ENCODE measurements around the gene LRRC58. TPM values are rescaled to one million over a fixed set of nuclear protein-coding genes. Genes with fewer than 3 reads are reported as not detected.

Gene LRRC58
- total and polyA plus RNA-seq, 8 donors = 4.6 to 40.4 (median 12.9) TPM

DNA sequence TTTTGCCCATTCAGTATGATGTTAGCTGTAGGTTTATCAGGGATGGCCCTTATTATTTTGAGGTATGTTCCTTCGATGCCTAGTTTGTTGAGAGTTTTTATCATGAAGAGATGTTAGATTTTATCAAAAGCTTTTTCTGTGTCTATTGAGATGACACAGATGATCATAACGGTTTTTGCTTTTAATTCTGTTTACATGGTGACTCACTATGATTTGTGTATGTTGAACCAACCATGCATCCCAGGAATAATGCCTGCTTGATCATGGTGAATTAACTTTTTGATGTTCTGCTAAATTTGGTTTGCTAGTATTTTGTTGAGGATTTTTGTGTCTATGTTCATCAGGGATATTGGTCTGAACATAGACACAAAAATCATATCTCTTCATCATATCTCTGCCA is 72.4 kb downstream of the LRRC58 start:
- Histone ChIP-seq H3K27ac (no peak overlapping the region), H3K9me3 (no peaks in the 10 kb centered on the region), H3K27me3 (no peaks in the 10 kb centered on the region), H3K4me3 (no peak overlapping the region), H3K36me3 (no peaks in the 10 kb centered on the region), H3K4me1 (peaks cover 0 to 13% (median 9%) of the 10 kb centered on the region in 4 donors)
- intact Hi-C loops (cut with DNase I; ENCODE audit: low total_unique reads) = no loop called here
- 56 to 72% (median 64%) methylated on average over 2 of the region's 2 CpGs for WGBS, 5 donors
- no peak for DNase-seq
- TF ChIP-seq EP300 (IDR thresholded peaks at IDR 0.05) = no peak
- no peak for TF ChIP-seq POLR2AphosphoS5 (IDR thresholded peaks at IDR 0.05)
- TF ChIP-seq, protein P1, sequence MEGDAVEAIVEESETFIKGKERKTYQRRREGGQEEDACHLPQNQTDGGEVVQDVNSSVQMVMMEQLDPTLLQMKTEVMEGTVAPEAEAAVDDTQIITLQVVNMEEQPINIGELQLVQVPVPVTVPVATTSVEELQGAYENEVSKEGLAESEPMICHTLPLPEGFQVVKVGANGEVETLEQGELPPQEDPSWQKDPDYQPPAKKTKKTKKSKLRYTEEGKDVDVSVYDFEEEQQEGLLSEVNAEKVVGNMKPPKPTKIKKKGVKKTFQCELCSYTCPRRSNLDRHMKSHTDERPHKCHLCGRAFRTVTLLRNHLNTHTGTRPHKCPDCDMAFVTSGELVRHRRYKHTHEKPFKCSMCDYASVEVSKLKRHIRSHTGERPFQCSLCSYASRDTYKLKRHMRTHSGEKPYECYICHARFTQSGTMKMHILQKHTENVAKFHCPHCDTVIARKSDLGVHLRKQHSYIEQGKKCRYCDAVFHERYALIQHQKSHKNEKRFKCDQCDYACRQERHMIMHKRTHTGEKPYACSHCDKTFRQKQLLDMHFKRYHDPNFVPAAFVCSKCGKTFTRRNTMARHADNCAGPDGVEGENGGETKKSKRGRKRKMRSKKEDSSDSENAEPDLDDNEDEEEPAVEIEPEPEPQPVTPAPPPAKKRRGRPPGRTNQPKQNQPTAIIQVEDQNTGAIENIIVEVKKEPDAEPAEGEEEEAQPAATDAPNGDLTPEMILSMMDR (IDR thresholded peaks at IDR 0.05) = no peak
- TF ChIP-seq POLR2A (IDR thresholded peaks at IDR 0.05) = no peak

DNA sequence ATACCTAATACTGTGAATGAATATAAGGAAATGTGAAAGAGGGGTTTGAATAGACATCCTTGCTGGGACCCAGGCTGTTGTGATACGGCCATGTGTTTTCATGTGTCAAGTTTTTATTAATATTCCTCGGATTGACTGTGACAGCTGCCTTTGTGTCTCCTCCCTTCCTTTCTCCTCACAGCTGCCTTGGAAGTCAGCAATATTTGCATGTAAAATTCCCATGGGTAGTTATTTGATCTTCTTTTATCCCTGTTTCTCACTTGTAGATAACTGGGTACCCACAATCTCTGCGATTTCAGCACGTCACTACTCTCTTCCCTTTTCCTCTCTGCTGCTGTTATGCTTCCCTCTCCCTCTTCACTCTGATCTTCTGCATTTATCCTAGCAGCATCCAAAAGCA is 73.5 kb downstream of the LRRC58 start:
- no peak for DNase-seq
- H3K4me3 ChIP-seq = no peak overlapping the region
- H3K4me1 ChIP-seq = peaks cover 0 to 13% (median 9%) of the 10 kb centered on the region in 4 donors
- 37 to 46% (median 40%) methylated on average over 4 of the region's 4 CpGs for WGBS, 5 donors
- TF ChIP-seq, protein P1 (IDR thresholded peaks at IDR 0.05) = no peak
- TF ChIP-seq EP300 (IDR thresholded peaks at IDR 0.05) (no peak), POLR2AphosphoS5 (IDR thresholded peaks at IDR 0.05) (no peak), POLR2A (IDR thresholded peaks at IDR 0.05) (no peak)
- intact Hi-C loops (cut with DNase I; ENCODE audit: low total_unique reads) = no loop called here
- H3K27me3 ChIP-seq = no peaks in the 10 kb centered on the region
- H3K27ac ChIP-seq = no peak overlapping the region
- H3K36me3 ChIP-seq = no peaks in the 10 kb centered on the region
- no peaks in the 10 kb centered on the region for H3K9me3 ChIP-seq

DNA sequence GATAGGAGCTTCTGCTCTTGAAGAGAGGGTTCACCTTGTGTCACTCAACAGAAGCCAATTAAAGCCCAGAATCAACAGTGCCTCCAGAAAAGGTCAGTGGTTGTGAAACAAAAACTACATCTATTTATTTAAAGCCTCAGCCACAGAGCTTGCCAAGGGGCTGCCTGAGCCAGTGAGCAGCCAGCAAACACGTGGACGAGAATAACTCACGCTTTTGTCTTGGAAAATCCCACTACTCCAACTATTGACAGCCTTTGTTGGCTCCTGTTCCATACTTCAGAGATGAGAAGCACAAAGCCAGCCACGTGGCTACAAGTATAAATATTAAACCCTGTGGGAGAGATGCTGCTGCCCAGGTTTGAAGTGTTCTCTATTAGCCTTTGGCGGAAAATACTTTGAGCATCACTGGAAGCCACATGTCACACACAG is 74.4 kb downstream of the LRRC58 start:
- TF ChIP-seq POLR2A (IDR thresholded peaks at IDR 0.05) (no peak), POLR2AphosphoS5 (IDR thresholded peaks at IDR 0.05) (peak in 1 of 3 donors; percentile 29), EP300 (IDR thresholded peaks at IDR 0.05) (no peak)
- intact Hi-C loops (cut with DNase I; ENCODE audit: low total_unique reads) = no loop called here
- H3K4me3 ChIP-seq = no peak overlapping the region
- 18 to 32% (median 26%) methylated on average over 5 of the region's 5 CpGs for WGBS, 5 donors
- peaks cover 0 to 13% (median 9%) of the 10 kb centered on the region in 4 donors for H3K4me1 ChIP-seq
- peak; percentile 50 to 61 for DNase-seq
- no peak overlapping the region for H3K27ac ChIP-seq
- no peaks in the 10 kb centered on the region for H3K9me3 ChIP-seq
- no peaks in the 10 kb centered on the region for H3K27me3 ChIP-seq
- H3K36me3 ChIP-seq = no peaks in the 10 kb centered on the region

Other genes with a start within 250 kb of the LRRC58 start
- gene GPR156, start 64.1 kb downstream of the LRRC58 start, total RNA-seq = under 1 TPM in 2 of 5 donors, not detected in 3; 0.37 to 0.89 TPM
- under 1 TPM in 1 of 3 donors, not detected in 2; 0.13 TPM for gene GPR156, start 64.1 kb downstream of the LRRC58 start, polyA plus RNA-seq
- 100 to 1,000 TPM in 4 of 5 donors, 10 to 100 TPM in 1; 89.2 to 946 (median 117) TPM for gene FSTL1, start 101.6 kb upstream of the LRRC58 start, total RNA-seq
- gene FSTL1, start 101.6 kb upstream of the LRRC58 start, polyA plus RNA-seq = 10 to 100 TPM; 14.2 to 20.4 (median 15.8) TPM
- gene NDUFB4, start 247.0 kb upstream of the LRRC58 start, total RNA-seq = 100 to 1,000 TPM in 1 of 5 donors, 10 to 100 TPM in 4; 18.7 to 128 (median 89.8) TPM
- 100 to 1,000 TPM; 190 to 343 (median 303) TPM for gene NDUFB4, start 247.0 kb upstream of the LRRC58 start, polyA plus RNA-seq

Measured in stomach (tissue), 9 donors.